B cell (primary cell): ENCODE results near the gene DNAJC2. TPM values are rescaled to one million over a fixed set of nuclear protein-coding genes. Genes with fewer than 3 reads are reported as not detected.
"Not testable (repeated sequence)": the region's sequence is repeated elsewhere in the genome, so short reads cannot be mapped to it uniquely, and the experiment has no call there.

Source experiments
- ATAC-seq: fragments of 200-7000 bp; cut with Tn5 transposase; one replicate; pipeline ENCODE4 v1.10.0; 2021; ENCODE audit warnings: low read depth, mild to moderate bottlenecking, moderate number of reproducible peaks, moderate library complexity
- CTCF ChIA-PET: fragments of 350-600 bp; sonication (Branson Sonifier 250); formaldehyde crosslinking; loops from one replicate; lab custom pipeline; 2021; ENCODE audit warnings: antibody characterized with exemption, inconsistent platforms; lab: Charles Lee
- POLR2A ChIA-PET: fragments of 350-600 bp; sonication (Branson Sonifier 250); formaldehyde crosslinking; loops from one replicate; lab custom pipeline; 2021; ENCODE audit warnings: antibody characterized with exemption; lab: Charles Lee
- DNase-seq: peaks from one replicate; pipeline ENCODE4 v3.0.0; 2013
- H2AFZ ChIP-seq: 2 replicates; pipeline ENCODE4 v1.6.1; 2012; ENCODE audit warnings: mild to moderate bottlenecking, low read depth, low read length; ENCODE audit not compliant: insufficient read depth, poor library complexity, severe bottlenecking
- H3K27ac ChIP-seq, 2 donors: 1 replicate in 1 of 2; 2 replicates in 1 of 2; pipeline ENCODE4 v1.5.1; 2012 to 2013; ENCODE audit warnings: low read length in 2 of 2, mild to moderate bottlenecking in 2 of 2, moderate library complexity in 1 of 2
- H3K27me3 ChIP-seq, 4 experiments: fragments of 200-600 bp in 1 of 4; sonication (generic) in 1 of 4; replicated peaks in 1 of 4; 1 replicate in 2 of 4; 2 replicates in 2 of 4; pipeline versions ENCODE4 v1.6.1 to v1.7.0; 2013 to 2016; ENCODE audit warnings: low read length in 3 of 4, mild to moderate bottlenecking in 2 of 4, mixed read lengths in 1 of 4, moderate library complexity in 1 of 4; ENCODE audit not compliant: insufficient read depth in 4 of 4, control insufficient read depth in 3 of 4; ENCODE audit errors: control extremely low read depth in 1 of 4
- H3K36me3 ChIP-seq, 2 experiments: replicated peaks in 1 of 2; 1 replicate in 1 of 2; 2 replicates in 1 of 2; pipeline versions ENCODE4 v1.6.1 to v1.7.1; 2013; ENCODE audit warnings: low read length in 1 of 2; ENCODE audit not compliant: insufficient read depth in 2 of 2, control insufficient read depth in 1 of 2; ENCODE audit errors: control extremely low read depth in 1 of 2, extremely low read depth in 1 of 2
- H3K4me1 ChIP-seq, 2 donors: fragments of 200-600 bp in 1 of 2; sonication (generic) in 1 of 2; 1 replicate in 1 of 2; 2 replicates in 1 of 2; pipeline versions ENCODE4 v1.5.1 to v1.6.1; 2013 to 2017; ENCODE audit warnings: low read length in 2 of 2; ENCODE audit not compliant: control insufficient read depth in 2 of 2, insufficient read depth in 2 of 2
- H3K4me2 ChIP-seq: replicated peaks from 2 replicates; pipeline ENCODE3; 2012; ENCODE audit warnings: mild to moderate bottlenecking, low read depth, low read length; ENCODE audit not compliant: poor library complexity, severe bottlenecking
- H3K4me3 ChIP-seq, 5 experiments: fragments of 200-600 bp in 1 of 5; sonication (generic) in 1 of 5; 1 replicate in 3 of 5; 2 replicates in 2 of 5; pipeline versions ENCODE4 v1.5.1 to v1.7.0; 2011 to 2016; ENCODE audit warnings: low read length in 4 of 5, mild to moderate bottlenecking in 4 of 5, low read depth in 2 of 5, control low read depth in 1 of 5, moderate library complexity in 1 of 5; ENCODE audit not compliant: insufficient read depth in 1 of 5; ENCODE audit errors: control extremely low read depth in 1 of 5, extremely low read depth in 1 of 5
- H3K79me2 ChIP-seq: fragments of 200-600 bp; sonication (generic); one replicate; pipeline ENCODE4 v1.6.0; 2016; ENCODE audit warnings: low read length; ENCODE audit not compliant: control insufficient read depth, insufficient read depth
- H3K9ac ChIP-seq: fragments of 200-600 bp; sonication (generic); 2 replicates; pipeline ENCODE4 v1.6.1; 2017; ENCODE audit warnings: mild to moderate bottlenecking, low read length, moderate library complexity
- H3K9me3 ChIP-seq, 3 donors: one replicate each; pipeline versions ENCODE4 v1.6.1 to v1.7.1; 2013; ENCODE audit warnings: low read length in 2 of 3; ENCODE audit not compliant: control insufficient read depth in 2 of 3, insufficient read depth in 1 of 3; ENCODE audit errors: control extremely low read depth in 1 of 3
- H4K20me1 ChIP-seq: 2 replicates; pipeline ENCODE4 v1.6.0; 2012; ENCODE audit warnings: mild to moderate bottlenecking, low read length; ENCODE audit not compliant: insufficient read depth, control insufficient read depth, poor library complexity, severe bottlenecking
- H3K27ac Mint-ChIP-seq: one replicate; pipeline ENCODE4 v1.8.0; 2021; ENCODE audit warnings: mixed read lengths
- H3K27me3 Mint-ChIP-seq: one replicate; pipeline ENCODE4 v1.8.0; 2021; ENCODE audit warnings: mixed read lengths
- H3K4me1 Mint-ChIP-seq: one replicate; pipeline ENCODE4 v1.8.0; 2021; ENCODE audit warnings: mixed read lengths
- H3K4me3 Mint-ChIP-seq: one replicate; pipeline ENCODE4 v1.8.0; 2021; ENCODE audit warnings: mixed read lengths
- H3K9me3 Mint-ChIP-seq: one replicate; pipeline ENCODE4 v1.8.0; 2022; ENCODE audit warnings: mixed read lengths; ENCODE audit not compliant: insufficient read depth
- WGBS: methylation state at CpG from one replicate; pipeline ENCODE4 v1.1.5; 2013; ENCODE audit warnings: missing lambda C conversion rate; ENCODE audit not compliant: insufficient coverage; 5-methylcytosine and 5-hydroxymethylcytosine counted together
- intact Hi-C: fragments of 100-400 bp; cut with micrococcal nuclease; formaldehyde crosslinking; loops from one replicate; pipeline ENCODE4 v1.10.0; 2022
- polyA plus RNA-seq: library from polyadenylated mRNA; depleted of rRNA; stranded (reverse); fragments of >200 nt; gene quantifications from 2 replicates; pipeline ENCODE4 v1.2.3, GENCODE V29; 2012
- total RNA-seq, 2 donors: library from RNA; stranded (reverse); fragments of 120-200 nt in 1 of 2; gene quantifications; 1 replicate in 1 of 2; 2 replicates in 1 of 2; pipeline versions ENCODE4 v1.2.3 to v1.2.4, GENCODE V29; 2013 to 2022

DNAJC2 gene
- total and polyA plus RNA-seq, 2 donors (not counting 1 experiment from before 2014, with no cell fraction given), result 12.5 to 38.6 TPM

DNA sequence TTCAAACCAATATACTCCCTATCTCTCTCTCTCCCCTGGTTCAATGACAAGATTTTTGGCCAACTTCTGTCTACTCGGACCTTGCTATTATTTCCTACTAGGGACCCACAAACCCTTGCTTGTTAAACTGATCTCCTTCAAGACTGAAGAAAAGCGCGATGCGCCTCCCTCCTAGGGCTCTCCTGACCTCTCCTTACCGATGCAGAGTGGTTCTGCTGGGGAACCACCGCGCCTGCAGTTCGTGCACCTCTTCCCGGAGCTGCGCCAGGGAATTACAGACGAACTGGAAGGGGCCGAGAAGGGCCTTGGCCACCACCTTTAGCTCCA, 65.0 kb downstream of the DNAJC2 start:
- Histone ChIP-seq H3K27ac (peak overlapping the region; percentile 65 to 83), H3K4me1 (peaks cover 4 to 13% of the 10 kb centered on the region in 2 donors), H3K9ac (peak overlapping the region; percentile 83), H2AFZ (peak overlapping the region; percentile 94), H3K4me2 (peak overlapping the region; percentile 77), H3K4me3 (peak overlapping the region in 4 of 5 experiments; percentile 69 to 77 (median 74))
- H3K36me3 ChIP-seq, intact Hi-C loops, DNase-seq, H3K9me3 Mint-ChIP-seq, H4K20me1 ChIP-seq, H3K9me3 ChIP-seq, H3K79me2 ChIP-seq, H3K27me3 ChIP-seq, H3K27me3 Mint-ChIP-seq: not testable (repeated sequence)
- CTCF ChIA-PET, result interaction anchor here (0.8 to 1.3 kb wide), 2 partner anchors 19 to 204 kb away, joined by 3 read pairs; partner anchors contain the start of gene ARMC10
- 0% methylated on average over 12 of the region's 12 CpGs for WGBS
- ATAC-seq, result peak; percentile 4
- POLR2A ChIA-PET, result interaction anchor here (0.6 kb wide), 1 partner anchor 735 kb away, joined by 5 read pairs; no protein-coding TSS in a partner anchor
- peak overlapping the region; percentile 99 for H3K4me3 Mint-ChIP-seq
- peak overlapping the region; percentile 97 for H3K27ac Mint-ChIP-seq
- H3K4me1 Mint-ChIP-seq, result peaks cover 20% of the 10 kb centered on the region

- POLR2A ChIA-PET, ATAC-seq, intact Hi-C loops, H3K27ac ChIP-seq, H3K27me3 Mint-ChIP-seq, H2AFZ ChIP-seq, H3K9me3 Mint-ChIP-seq, CTCF ChIA-PET, H3K27me3 ChIP-seq, H3K4me2 ChIP-seq, H3K79me2 ChIP-seq, H4K20me1 ChIP-seq, DNase-seq, H3K27ac Mint-ChIP-seq, H3K9me3 ChIP-seq, H3K4me3 ChIP-seq, H3K4me3 Mint-ChIP-seq, H3K9ac ChIP-seq, H3K36me3 ChIP-seq: not testable (repeated sequence)
- peaks cover 4 to 13% of the 10 kb centered on the region in 2 donors for H3K4me1 ChIP-seq
- no CpG with 5 or more reads among the region's 2 CpGs for WGBS
- H3K4me1 Mint-ChIP-seq, result peaks cover 20% of the 10 kb centered on the region
These were observed 66.4 kb downstream of the DNAJC2 start for GRCh38 chr7:103278195-103278594.

DNA sequence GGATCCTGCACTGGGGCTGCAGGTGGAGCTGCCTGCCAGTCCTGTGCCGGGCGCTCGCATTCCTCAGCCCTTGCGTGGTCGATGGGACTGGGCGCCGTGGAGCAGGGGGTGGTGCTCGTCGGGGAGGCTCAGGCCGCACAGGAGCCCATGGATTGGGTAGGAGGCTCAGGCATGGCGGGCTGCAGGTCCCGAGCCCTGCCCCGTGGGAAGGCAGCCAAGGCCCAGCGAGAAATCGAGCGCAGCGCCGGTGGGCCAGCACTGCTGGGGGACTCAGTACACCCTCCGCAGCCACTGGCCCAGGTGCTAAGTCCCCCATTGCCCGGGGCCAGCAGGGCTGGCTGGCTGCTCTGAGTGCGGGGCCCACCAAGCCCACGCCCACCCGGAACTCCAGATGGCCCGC, 69.7 kb downstream of the DNAJC2 start:
- 96% methylated on average over 9 of the region's 24 CpGs for WGBS
- H3K27me3 Mint-ChIP-seq, H2AFZ ChIP-seq, ATAC-seq, H3K4me3 Mint-ChIP-seq, POLR2A ChIA-PET, H3K27ac ChIP-seq, H3K4me1 ChIP-seq, H3K9me3 ChIP-seq, H3K36me3 ChIP-seq, H3K27me3 ChIP-seq, H3K4me1 Mint-ChIP-seq, H4K20me1 ChIP-seq, H3K9me3 Mint-ChIP-seq, H3K9ac ChIP-seq, CTCF ChIA-PET, DNase-seq, intact Hi-C loops, H3K4me2 ChIP-seq, H3K79me2 ChIP-seq, H3K4me3 ChIP-seq, H3K27ac Mint-ChIP-seq: not testable (repeated sequence)

DNA sequence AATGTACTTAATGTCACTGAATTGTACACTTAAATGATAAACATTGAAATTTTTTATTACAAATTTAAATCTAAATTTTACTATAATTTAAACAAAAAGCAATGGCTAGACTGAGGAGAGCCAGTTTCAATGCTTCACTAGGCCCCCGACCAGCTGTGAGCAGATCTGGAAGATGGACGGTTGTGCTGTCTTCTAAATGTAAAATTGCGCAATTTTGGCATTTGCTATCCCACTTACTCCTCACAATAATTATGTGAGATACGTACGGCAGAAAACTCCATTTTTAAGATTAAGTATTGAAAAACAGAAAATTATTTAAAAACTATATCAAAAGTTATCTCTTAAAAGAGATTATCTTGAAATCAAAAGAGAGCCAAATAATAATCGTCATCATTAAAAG, 71.2 kb downstream of the DNAJC2 start:
- H3K9ac ChIP-seq, H3K4me3 ChIP-seq, H3K9me3 ChIP-seq, H3K4me3 Mint-ChIP-seq, H3K4me1 ChIP-seq, H4K20me1 ChIP-seq, H3K27ac ChIP-seq, H3K27me3 Mint-ChIP-seq, H2AFZ ChIP-seq, DNase-seq, ATAC-seq, POLR2A ChIA-PET, CTCF ChIA-PET, H3K27ac Mint-ChIP-seq, H3K4me1 Mint-ChIP-seq, H3K36me3 ChIP-seq, H3K27me3 ChIP-seq, H3K9me3 Mint-ChIP-seq, H3K79me2 ChIP-seq, H3K4me2 ChIP-seq, intact Hi-C loops: not testable (repeated sequence)
- WGBS, result no CpG with 5 or more reads among the region's 6 CpGs
